NCI-H748 (cell line): ENCODE measurements around the gene RUNX3.

Source experiments
- DNase-seq: peaks from one replicate; lab custom pipeline; 2025; ENCODE audit not compliant: unreplicated experiment; lab: John Stamatoyannopoulos, UW

Gene RUNX3

DNA sequence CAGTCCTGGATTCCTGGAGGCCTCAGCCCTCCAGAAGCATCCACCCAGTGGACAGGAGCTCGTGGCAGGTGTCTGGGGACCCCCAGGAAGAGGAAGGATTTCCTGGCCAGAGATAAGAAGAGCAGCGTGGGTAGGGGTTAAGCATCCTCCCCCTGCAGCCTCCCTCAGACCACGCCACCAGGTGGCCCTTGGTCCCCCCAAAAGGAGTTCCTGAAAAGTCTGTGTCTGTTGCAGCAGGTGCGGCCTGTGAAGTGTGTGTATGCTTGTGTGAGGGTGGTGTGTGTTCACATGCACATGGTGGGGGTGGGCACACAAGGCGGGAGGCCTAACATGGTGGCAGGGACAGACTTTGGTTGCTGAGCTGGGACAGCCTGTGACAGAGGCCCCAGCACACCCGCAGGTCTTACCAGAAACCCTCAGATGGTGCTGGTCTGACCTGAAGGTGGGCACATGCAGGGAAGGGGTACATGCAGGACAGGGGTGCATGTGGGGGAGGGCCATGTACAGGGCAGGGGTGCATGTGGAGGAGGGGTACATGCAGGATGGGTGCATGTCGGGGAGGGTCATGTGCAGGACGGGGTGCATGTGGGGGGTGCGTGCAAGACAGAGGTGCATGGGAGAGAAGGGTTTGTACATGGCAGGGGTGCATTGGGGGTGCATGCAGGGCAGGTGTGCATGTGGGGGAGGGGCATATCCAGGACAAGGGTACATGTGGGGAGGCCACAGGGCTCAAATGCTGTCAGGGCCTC, 18.2 kb upstream of the RUNX3 start:
- DNase-seq = no peak

DNA sequence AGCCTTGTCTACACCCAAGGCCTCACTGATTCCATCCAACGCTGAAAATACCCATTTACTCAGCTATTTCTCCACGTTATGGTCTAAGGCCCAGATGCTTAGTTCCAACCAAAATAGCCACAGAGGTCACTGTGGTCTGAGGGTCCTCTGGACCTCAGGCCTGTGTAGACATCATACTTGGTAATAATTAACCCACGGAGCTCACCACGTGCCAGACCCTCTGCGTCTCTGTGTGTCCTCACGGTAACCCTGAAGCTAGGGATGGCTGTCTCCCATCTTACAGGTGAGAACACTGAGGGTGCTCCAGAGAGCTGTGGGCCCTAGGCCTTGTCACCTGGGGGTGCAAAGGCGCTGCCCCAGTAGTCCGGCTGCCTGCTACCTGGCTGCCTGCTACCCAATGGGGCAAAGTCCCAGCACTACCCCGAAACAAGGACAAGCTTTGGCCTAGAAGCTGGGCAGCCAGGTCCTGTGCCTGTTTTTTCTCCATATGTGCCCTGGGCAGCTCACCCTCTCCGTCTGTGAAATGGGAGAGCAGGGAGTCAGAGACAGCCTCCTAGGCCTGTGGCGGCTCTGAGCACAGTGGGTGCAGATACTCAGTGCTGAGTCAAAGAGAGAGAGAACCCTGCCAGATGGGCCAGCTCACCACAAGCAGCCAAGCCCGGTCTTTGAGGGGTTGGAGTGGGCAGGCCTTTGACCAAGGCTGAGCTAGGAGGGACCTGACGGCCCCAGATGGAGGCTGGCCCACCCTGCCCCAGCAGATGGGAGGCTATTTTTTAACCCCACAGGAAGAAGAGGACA, 17.0 kb upstream of the RUNX3 start:
- no peak for DNase-seq

- DNase-seq = no peak
Measured at GRCh38 chr1:24945354-24946326, 15.6 kb upstream of the RUNX3 start.

DNA sequence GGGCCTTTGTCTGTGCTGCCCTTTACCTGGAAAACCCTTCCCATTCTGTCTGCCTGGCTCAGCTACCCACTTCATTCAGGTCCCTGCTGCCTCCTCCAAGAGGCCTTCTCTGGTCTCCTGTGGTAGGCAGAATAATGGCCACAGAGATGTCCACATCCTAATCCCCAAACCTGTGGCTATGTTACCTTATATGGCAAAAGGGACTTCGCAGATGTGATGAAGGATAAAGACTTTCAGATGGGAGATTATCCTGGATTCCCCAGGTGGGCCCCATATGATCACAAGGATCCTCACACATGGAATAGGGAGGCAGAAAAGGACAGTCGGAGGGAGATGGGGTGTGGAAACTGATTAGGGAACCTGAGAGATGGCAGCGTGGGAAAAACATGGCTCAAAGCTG, 14.2 kb upstream of the RUNX3 start:
- DNase-seq = no peak

GRCh38 chr1:24942789-24943188, 12.7 kb upstream of the RUNX3 start:
- no peak for DNase-seq

GRCh38 chr1:24941564-24941963, 11.5 kb upstream of the RUNX3 start:
- no peak for DNase-seq

GRCh38 chr1:24940231-24940630, 10.2 kb upstream of the RUNX3 start:
- DNase-seq = no peak

DNA sequence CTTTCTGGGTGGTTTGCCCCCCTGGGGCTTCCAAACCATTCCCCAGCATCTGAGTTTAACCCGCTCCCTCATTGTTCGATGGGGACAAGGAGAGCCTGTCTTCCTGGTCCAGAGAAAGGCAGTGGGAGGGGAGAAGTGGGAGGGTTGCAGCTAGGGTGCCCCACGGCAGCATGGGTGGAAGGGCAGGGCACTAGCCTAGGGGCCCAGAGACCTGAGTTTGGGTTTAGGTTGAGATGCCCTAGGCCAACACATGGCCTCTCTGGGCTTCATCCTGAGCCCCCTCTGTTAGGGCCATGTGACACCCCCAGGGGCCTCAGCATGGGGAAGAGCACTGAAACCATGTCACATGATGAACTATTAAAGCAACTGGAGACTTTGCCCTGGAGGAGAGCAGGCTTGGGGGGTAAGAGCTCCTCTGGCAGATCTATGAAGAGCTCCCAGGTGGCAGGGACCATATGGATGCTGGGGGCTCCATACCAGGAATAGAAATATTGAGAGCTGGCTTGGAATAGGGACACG, 9.7 kb upstream of the RUNX3 start:
- DNase-seq = no peak

DNA sequence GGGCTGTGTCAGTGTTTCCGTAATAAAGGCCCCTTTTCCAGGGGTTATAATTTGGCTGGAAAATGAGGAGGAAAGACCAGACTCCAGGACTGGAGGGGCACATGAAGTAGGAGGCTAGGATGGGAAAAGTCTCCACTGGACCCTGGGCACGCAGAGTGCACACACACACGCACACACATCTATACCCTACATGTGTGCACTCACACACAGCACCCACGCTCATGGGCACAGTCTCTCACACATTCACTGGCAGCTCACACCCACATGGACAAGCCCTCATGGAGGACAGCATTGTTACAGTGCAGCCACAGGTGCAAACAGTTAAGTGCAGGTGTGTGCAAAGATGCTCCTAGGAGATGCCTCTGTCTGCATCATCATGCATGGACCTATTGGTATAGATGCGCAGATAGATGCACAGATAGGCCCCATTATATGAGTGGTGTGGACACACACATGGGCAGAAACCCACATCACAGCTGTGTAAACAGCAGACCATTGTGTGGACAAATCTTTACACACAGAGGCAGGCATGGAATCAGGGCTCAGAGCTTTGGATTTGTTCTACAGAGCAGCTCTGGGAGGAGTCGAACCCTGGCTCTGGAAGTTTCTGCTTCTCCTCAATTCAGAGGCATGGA, 9.1 kb upstream of the RUNX3 start:
- DNase-seq = peak; percentile 85

- DNase-seq = no peak
Measured at GRCh38 chr1:24938276-24938675, 8.2 kb upstream of the RUNX3 start.

- no peak for DNase-seq
Measured at GRCh38 chr1:24936684-24937083, 6.6 kb upstream of the RUNX3 start.

DNA sequence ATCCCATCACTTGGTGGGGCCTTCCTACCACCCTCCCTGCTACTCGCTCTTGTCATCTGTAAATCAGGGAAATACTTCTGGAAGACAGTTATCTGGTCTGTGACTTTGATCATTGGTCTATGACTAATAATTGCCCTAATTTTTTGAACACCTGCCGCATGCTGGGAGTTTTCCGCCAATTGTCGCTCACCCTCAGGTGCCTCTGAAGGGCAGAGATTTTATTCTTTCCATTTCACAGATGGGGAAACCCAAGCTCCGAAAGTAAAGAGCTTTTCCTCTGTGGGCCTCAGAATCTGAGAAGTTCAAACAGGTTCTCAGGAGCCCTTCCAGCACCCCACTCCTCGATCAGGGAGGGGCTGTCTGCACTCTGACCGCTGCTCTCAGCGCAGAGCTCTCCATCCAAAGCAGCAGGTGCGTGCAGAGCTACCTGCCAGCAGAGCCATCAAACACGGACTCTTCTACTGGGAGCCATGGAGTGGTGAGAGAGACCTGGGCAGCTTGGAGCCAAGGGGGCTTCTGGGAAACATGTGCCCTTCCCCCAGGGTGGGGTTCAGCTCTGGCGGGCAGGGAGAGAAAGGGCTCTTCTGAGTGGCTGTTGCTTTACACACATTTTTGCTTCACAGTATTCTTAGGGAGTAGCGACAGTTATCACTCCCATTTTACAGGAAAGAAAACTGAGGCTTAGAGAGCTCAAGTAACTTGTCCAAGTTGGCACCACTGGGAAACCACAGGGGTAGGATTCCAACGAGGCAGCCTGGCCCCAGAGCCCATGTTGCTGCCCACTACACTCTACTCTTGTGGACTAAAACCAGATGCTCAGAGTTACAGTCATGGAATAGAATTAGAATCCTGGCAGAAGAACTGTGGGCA, 5.8 kb upstream of the RUNX3 start:
- DNase-seq = no peak

- DNase-seq = no peak
Measured at GRCh38 chr1:24935196-24935526, 5.1 kb upstream of the RUNX3 start.

DNA sequence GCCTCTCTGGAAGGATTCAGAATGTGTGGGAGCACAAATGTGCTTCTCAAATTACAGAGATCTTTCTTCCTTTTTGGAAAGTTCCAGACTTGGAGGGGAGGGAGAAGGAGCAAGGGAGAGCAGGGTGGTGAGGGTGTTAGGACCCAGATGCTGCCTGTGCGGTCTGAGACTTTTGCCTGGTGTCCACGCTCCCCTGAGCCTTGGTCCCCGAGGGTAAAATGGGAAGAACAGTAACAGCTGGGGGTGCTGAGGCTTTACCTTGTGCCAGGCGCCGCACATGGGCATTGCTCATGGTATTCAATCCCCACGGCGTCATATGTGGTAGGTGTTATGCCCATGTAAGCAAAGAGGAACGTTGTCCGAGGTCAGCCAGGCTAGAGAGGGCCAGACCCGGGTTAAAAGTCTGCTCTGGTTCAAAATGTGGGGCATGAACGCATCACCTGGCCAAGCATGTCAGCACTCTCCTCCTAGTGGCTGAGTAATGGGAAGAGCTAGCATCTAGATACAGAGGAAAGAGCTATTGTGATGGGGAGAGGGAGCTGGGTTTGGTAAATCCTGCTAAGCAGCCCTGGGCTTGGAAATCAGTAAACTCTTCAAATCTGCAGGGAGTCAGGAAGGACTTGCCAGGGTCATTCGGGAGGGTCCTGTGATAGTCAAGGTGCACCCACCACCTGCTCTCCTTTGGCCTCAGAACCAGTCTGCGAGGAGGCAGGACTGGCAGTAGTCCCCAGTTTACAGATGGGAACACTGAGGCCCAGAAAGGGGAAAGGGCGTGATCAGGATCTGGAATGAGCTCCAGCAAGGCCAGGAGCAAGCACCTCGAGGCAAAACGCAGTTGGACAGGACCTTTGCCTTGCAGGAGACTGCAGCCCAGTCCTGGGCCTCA, 4.5 kb upstream of the RUNX3 start:
- no peak for DNase-seq

- DNase-seq = no peak
Measured at GRCh38 chr1:24933468-24933867, 3.4 kb upstream of the RUNX3 start.

- DNase-seq = no peak
Measured at GRCh38 chr1:24932725-24933294, 2.7 kb upstream of the RUNX3 start.

DNA sequence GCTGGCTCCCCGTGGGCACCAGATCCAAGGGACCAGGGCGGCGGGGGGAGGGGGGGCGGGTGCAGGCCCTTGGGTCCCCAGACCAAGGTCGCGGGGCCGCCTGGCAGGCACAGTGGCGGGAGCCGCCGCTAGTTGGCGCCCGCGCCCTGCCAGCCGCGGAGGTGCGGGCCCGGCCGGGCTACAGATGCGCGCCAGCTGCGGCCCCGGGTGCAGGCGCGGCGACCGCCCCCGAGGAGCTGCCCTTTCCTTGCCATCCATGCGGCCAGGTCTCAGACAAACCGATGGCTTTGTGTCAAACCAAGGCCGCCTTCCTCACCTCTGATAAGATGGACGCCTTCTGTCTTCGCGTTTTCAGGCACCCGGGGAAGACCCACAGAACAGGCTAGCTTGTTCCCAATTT, 2.2 kb upstream of the RUNX3 start:
- peak; percentile 30 for DNase-seq

DNA sequence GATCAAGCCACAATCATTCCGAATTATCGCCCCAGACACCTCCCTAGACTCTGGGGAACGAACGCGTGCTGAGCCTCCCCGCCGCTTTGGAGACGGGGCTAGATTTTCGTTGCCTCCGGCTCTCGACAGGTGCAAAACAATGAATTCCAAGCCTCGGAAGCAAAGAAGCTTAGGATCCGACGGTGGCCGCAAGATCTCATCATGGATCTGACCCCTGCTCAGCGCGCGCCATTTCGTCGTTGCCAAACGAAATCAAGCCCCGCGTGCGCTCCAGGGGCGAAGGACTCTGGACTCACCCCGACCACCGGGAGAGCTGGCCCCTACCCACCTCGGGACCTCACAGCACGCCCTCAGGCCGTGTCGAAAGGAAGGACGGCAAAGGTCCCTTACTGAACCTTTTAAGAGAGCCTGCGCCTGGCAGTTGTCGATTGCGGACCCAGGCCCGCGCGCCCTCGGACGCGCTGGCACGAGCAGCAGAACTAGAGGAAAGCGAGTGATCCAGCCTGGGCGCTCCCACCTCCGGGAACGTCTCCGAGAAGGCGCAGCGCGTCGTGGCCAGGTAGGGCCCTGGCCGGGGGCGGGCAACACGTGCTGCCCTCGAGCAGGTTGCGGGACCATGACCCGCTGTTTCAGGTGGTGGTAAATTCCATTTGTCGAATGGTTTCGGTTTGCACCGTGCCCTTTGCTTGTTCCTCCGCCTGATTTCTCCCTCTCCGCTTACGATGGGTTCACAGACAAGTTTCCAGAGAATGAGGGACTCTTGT, 1.6 kb upstream of the RUNX3 start:
- no peak for DNase-seq
